Measurements from ENCODE around the gene MTOR.
"Not testable (repeated sequence)": the region's sequence is repeated elsewhere in the genome, so short reads cannot be mapped to it uniquely, and the experiment has no call there.

The MTOR gene

DNA sequence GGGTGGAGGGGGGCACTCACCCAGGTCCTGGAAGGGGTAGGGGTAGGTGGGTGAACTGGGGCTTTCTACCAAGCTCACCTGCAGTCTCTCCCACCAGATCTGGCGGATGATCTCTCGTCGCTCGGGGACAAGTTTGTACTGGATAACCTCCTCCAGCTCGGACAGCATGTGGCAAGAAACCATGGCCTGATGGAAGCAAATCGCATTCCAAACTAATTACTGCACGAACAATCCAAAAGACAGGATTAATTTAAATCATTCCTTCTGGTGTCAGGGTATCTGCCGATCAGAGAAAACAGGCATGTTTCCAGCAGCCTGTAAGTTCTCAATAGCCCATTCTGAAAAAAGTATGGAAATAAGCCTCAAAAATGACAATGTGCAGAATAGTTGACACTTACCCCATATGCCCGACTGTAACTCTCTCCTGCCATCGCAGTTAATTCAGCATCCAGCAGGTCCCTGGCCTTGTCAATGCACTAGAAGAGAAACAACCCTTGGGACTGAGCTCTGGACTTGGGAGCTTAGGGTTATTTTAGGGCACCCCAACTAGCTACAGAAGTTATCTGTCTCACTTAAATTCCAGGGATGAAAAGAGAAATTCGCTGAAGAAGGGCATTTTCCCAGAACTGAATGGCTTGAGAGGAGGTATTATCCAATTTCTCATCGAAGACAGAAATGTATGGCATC, 117.6 kb downstream of the MTOR start:
- DNase-seq = no peak

DNA sequence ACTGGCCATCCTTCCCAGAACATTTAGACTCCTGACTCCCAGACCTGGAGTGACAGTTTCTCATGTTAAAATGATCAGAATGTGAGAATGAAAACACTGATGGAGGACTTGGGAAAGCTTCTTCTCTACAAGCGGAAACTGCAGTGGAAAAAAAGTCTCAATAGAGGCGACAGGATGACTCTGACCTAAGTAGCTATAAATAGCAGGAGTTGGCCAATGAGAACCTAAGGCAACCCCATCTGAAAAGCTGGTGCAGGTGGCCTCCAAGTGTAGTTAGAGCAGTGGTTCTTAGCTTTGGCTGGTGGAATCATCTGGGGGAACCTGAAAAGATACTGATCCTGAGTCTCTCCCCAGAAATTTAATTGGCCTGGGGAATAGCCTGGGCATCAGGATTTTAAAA, 118.4 kb downstream of the MTOR start:
- no peak for DNase-seq

DNA sequence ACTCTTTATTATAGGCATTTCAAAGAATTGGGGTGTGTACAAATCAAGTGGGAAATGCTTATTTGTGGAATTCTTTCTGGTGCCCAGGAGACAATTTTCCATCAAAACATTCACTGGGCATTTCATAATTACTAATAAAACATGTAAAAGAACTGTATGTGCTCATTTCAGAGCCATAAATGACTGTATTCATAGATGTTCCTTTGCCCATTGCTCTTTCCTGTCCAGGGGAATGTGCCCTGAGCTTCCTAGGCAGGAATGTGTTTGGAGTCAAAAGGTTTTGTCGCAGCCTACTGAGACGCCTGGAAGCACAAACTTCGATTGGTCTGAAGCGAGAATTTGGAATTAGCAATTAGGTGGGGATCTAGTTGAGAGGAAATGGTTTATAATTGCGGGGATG, 119.0 kb downstream of the MTOR start:
- DNase-seq = no peak

DNA sequence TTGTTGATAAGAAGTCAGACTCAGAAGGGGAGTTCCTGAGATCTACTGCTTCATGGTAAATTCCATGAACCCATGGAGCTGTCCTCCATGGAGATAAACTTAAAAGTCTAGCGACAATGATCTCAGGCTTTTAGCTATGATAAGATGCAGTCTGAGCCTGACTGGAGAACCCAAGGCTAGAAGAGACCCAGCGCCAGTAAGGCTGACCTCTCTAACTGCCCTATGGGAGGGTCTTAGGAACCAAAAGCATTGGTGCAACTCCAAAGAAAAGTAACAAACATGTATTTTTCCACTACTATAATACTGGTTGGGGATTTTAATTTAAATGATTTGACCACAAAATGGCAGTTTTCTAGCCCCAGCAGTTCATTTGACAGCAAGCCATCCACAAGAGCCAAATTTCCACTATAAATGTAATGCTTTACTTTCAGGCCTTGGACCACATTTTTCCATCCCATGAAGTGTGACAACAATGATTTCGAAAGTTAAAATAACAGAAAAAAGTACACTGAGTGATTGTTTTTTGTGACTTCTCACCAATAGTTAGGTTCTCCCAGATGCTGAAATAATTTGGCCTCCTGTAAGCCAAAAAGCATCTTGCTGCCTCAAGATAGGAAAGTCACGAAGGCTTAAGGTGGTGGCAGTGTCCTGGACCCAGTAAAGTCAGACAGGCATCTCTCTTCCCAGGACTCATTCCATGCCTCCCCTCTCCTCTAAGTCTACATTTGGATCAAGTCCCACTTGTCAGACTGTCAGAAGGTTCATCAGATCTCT, 119.5 kb downstream of the MTOR start:
- DNase-seq = no peak

DNA sequence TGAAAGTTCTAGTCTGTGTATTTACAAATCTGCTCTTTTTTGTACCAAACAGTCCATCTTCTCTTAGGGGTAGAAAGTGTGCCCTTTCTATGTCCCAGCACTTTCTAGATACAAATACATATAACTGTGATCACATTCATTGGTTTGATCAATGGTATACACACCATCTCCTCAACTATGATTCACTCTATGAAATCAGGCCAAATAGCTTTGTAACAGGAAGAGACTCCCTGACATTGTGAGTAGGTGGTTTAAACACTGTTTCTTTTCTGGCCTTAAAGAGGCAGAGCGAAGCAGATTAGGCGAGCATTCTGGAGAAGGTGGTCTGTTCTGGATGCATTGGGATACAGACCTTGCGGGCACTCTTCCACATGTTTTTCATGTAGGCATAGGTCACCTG, 123.4 kb downstream of the MTOR start:
- DNase-seq = no peak

DNA sequence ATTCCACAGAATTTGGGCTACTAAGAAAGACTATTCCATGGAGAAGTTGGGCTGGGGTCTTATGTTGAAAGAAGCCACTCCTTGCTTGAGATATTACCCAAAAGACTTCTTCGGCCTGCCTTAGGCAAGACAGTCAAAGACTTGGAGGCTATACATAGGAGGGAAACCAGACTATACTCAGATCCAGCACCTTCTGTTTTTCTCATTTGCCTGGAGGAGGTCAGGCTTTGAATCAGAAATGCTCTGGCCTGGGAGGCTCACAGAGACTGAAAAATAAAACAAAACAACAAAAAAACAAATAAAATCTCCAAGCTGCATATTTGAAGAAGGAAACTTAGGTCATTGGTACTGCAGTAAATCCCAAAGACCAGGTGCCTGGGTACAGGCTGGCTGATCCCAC, 124.3 kb downstream of the MTOR start:
- no peak for DNase-seq

DNA sequence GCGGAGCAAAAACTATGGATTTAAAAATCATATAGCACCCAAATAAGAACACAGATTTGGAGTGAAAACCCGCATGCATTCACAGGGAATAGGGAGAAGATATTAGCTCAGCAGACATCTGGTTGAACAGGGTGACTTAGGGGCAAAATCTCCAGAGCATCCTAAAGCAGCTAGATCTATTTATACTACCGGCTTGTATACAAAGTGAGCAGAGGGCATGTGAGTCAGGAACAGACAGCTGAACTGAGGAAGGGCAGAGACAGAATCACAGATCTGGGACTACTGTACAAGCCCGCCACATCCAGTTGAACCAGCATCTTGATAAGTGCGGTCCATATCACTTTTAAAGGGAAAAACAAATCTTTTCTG, 127.5 kb downstream of the MTOR start:
- no peak for DNase-seq

DNA sequence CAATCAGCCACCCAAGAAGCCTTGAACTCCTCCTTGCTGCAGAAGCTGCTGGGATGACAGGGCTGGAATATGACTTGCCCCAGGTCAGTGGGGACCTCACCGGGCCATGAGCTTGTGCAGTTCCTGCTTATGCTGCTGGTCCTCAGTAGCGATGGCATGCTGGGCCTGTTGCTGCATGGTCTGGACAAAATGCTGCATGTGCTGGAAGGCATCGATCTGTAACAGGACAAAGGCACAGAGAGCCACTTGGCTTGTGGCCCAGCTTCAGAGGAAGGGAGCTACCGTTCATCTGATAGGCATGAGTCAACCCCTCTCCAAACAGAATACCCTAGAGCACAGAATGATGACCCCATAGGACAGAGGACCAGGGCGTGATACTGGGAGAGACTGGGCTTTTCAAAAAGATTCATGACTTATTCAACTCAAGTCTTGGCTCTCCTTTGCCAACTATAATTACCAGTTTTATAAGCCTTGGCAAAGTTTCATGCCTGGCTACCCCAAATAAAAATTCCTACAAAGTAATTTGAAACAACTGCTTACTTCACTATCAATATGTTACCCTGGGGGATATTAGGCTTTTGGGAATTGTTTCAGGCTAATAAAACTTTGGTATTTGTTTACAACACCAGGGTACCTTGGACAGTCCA, 128.0 kb downstream of the MTOR start:
- DNase-seq = no peak

DNA sequence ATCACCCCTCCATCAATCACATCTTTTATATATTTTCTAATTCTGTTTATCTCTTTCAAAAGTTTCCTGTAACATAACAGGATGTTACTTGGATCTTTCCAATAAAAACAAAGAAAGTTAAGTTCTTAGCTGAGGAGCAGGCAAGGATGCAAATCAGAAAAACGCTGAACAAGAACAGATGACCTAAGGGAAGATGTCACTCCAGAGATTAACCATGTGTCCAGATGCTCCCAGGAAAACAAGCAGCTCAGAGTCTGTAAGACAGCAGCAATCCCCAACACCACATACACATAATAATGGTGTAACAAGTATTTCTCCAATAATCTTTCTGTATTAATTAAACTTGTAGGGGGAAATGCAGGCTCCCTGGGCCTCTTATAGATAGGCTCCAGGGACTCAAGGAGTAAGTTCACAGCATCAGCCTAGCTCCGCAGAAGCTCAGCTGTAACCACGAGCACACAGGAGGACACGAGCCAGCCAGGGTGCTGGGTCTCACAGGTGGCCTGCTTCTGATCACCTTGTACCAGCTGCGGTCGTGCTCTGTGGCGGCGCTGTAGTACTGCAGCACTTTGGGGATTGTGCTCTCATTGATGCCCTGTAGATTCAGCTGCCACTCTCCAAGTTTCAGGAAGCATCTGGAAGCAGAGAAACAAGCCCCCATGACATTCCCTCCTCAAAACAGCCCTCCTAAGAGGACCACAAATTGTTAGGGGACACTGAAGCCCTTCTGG, 129.6 kb downstream of the MTOR start:
- DNase-seq = no peak

DNA sequence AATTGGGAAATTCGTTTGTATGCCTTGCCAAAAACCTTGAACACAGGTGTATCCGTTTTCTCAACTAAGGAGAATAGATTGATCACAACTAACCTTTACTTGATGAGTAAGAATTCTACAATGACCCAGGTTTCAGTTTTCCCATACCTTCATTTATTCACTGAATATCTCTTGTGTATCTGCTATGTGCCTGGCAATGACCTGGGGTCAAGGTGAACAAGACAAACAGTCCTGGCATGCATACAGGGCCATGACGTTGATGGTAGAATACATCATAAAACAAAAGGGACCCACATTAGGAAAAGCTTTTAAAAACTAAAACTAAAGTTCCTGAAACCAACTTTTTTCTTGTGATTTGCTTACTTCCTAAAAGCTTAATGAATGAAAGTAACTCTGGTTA, 130.5 kb downstream of the MTOR start:
- no peak for DNase-seq

DNA sequence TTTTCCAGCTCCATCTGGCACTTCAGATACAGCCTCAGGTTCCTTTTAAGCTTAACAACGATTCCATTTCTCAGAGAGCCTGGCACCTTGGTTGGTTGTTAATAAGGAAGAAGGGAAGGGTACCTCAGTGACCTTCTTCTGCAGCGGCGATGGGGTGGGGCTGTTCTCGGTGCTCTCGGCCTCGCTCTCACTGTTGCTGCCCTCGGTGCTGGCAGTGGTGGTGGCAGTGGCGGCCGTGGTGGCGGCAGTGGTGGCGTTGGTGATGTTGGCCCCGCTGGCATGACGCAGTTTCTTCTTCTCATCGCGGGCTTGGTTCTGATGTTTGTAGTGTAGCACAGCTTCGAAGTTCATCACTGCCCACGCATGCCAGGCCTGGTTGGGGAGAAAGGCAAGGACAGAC, 131.9 kb downstream of the MTOR start:
- no peak for DNase-seq

DNA sequence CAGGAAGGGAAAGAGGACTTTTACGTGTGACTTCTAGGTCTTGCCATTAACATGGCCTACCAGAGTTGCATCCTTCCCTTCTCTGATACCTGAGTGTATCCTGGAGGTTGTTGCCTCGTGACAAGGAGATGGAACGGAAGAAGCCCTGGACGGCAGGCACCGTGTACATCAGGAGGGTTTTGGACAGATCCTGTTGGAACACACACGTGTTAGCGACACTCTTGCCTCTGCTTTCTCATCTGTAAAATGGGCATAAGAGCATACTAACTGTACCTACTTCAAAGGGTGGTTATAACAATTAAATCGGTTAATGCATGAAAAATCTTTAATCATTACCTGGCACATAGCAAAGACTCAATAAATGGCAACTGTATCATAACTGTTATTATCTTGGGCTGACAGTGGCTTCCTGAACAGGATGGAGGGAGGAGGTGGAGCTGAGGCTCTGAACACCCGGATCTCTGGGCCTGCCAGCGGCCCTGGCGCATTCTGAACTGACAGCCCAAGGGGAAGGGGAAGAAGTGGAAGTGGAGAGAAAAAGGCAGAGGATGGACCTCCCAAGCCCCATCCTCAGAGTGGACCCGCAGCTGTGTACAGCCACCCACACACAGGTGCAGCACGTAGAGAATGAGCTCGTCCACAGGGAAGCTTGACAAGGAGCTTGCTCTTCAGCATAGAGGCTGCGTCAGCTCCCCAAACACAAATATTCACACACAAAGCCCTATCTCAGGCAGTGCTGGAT, 132.5 kb downstream of the MTOR start:
- DNase-seq = no peak

DNA sequence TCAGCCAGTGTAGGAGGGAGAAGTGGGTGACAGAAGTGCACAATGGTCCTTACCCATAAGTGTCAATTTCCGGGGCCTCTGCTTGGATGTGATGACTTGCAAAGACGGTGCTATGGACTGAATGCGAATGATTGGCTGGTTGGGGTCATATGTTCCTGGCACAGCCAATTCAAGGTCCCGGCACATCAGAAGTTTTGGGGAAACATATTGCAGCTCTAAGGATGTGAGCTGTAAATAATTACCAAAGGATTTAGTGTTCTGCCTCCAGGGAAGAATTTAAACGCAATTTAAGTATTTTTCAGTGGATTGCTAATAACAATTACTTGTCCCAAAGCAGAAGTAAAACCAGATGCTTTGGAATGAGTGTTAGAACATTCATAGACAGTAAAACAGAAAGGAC, 135.8 kb downstream of the MTOR start:
- no peak for DNase-seq

DNA sequence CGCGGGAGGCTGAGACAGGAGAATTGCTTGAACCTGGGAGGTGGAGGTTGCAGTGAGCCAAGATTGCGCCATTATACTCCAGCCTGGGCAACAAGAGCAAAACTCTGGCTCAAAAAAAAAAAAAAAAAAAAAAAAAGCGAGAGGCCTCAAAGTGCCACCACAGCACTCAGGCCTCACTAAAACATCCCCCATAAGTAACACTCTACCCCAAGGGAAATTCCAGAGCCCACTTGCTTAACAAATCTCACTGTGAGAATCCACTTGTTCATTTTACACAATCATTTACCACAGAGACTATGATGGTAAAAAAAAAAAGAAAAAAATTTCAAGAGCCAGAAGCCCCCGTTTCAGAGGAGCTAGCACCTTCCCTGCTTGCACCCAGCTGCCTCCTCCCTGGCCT, 136.4 kb downstream of the MTOR start:
- DNase-seq = no peak

DNA sequence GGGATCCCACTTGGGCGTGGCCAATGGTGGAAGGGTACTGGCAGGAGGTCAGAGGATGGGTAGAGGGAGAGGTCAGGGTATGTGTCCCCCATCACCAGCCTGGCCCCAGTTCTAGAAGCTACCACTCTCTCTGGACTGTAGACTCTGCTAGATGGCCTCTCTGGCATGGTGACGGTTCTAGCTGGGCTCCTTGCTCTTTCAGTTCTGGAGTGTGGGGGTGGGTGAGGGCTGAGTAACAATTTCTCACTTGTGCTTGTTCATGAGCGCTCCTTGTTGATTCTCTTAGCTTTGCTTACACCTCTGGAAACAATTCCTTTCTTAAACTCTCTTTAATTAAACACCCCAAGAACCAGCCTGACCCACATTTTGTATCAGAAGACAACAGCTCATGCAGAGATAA, 137.4 kb downstream of the MTOR start:
- DNase-seq = no peak

DNA sequence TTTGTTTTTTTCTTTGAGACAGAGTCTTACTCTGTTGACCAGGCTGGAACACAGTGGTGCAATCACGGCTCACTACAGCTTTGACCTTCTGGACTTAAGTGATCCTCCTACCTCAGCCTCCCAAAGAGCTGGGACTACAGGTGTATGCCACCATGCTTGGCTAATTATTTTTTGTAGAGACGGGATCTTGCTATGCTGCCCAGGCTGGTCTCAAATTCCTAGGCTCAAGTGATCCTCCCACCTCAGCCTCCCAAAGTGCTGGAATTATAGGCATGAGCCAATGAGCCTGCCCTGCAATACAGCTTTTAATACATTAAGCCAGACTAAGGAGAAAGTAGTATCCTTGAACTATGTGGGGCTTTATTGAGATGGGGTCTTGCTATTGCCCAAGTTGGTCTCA, 146.0 kb downstream of the MTOR start:
- DNase-seq = no peak

DNA sequence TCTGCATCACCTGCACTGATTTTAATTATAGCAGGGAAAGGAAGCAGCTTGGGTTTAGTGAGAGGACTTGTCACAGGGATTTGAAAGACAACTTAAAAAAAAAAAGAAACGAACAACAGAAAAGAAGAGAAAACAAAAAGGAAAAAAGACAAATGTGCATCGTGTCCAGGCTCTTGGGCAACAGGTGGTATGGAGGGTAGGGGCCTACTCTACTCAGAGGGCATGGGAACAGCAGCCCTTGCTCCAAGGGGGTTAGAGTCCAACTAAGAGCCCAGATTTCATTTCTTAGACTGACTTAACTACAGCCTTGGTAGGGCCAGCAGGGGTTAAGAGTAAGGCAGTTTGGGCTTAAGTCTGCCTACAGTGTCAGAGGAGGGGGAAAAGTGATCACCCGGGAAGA, 147.4 kb downstream of the MTOR start:
- no peak for DNase-seq

DNA sequence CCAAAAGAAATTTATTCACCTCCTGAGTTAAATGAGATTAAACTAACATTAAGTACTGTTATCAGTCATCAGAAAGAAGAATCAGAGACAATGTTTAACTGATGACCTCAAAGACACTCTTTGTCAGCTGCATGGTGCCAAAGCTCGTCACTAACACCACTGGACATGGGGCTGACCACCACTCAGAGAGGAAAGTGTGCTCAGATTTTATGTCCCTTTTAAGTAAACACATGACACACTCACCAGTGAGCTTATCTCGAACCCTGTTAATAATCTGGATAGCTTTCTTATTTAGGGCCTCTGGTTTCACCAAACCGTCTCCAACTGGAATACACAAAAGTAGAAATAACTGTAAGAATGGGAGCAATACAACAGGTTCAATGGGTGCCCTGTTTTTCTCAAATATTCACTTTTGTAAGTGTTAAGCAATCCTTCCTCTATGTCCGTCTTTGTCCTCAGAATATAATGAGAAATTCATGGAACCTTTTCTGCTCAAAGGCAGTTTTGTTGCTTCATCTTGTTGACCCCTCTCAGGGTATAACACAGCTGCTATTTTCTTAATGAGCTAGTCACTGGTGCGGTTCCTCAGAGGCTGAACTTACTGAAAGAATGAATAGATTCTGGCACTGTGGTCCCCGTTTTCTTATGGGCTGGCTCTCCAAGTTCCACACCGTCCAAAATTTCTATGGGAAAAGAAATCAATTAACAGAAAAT, 153.1 kb downstream of the MTOR start:
- no peak for DNase-seq

DNA sequence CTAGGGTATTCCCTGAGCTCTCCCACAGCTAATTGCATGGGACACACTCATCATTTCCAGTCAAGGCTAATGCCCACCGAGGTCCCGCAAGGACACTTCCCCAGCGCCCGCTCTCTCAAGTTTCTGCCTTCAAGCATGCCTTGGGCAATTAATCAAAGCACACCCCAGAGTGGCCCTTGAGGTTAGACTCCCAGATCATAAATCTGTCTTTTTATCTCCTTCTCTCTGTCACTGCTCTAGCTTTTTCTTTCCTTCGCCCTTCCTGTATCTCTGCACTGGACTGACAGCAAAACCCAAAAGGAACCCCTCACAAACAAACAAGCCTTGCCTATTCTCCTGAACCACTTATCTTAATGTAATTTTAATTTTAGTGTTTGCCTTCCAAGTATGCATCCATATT, 154.8 kb downstream of the MTOR start:
- DNase-seq = no peak

DNA sequence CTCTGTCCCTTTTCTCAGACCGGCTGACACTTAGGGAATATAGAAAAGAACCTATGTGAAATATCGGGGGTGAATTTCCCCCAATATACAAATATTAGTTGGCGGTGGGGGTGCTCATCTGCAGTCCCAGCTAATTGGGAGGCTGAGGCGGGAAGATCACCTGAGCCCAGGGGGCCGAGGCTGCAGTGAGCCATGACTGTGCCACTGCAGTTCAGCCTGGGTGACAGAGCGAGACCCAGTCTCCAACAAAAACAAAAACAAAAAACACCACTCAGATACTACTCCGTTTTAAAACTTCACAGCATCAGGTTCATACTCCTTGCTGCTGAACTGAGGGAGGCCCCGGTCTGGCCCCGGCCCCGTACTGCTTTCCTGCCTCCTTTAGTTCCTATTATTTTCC, 156.8 kb downstream of the MTOR start:
- DNase-seq = no peak

DNA sequence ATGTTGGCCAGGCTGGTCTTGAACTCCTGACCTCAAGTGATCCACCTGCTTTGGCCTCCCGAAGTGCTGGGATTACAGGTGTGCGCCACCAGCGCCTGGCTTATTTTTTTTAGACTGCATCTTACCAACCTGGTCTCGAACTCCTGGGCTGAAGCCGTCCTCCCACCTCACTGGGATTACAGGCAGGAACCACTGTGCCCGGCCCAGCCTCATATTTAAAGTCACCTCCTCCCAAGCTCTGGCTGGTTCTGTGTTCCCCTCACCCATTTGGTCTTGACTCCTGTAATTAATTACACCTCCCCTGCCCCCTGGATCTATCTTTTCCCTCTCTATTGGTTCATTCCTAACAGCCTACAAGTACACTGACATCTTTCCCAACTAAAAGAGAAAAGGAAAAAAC, 161.0 kb downstream of the MTOR start:
- no peak for DNase-seq

DNA sequence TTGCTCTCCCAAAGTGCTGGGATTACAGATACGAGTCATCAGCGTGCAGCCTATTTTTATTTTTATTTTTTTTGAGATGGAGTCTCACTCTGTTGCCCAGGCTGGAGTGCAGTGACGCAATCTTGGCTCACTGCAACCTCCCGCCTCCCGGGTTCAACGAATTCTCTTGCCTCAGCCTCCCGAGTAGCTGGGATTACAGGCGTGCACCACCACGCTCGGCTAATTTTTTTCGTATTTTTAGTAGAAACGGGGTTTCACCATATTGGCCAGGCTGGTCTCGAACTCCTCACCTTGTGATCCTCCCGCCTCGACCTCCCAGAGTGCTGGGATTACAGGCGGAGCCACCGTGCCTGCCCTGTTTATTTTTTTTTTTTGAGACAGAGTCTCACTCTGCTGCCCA, 161.5 kb downstream of the MTOR start:
- DNase-seq = not testable (repeated sequence)
